ENCODE measurements around the gene GRM7.
"Not testable (repeated sequence)": the region's sequence is repeated elsewhere in the genome, so short reads cannot be mapped to it uniquely, and the experiment has no call there.

The GRM7 gene

DNA sequence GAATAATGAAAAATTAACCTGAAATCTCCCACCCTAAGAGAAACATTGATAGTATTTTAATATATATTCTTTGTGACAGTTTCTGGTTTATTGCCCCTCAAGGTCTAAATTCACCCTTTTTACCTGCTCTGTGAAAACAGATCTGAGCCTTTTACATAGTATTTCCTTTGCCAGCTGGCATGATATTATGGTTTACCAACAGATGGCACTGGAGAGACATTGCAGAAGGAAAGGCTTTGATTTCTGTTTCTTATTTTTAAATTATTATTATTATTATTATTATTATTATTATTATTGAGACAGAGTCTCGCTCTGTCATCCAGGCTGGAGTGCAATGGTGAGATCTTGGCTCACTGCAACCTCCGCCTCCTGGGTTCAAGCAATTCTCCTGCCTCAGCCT is 74.5 kb downstream of the GRM7 start:
- DNase-seq (ENCODE audit: low spot score); in situ Hi-C loops (cut with MboI; ENCODE audit: low pct_unique_long_range_greater_than_20kb, low sequenced_read_pairs, unreplicated experiment): not testable (repeated sequence)
- TF ChIP-seq CTCF (IDR thresholded peaks at IDR 0.05; ENCODE audit: extremely low read depth, insufficient read depth, missing control alignments), result peak; percentile 24

GRCh38 chr3:6935970-6936369 is 75.1 kb downstream of the GRM7 start:
- DNase-seq (ENCODE audit: low spot score), result no peak
- no peak for TF ChIP-seq CTCF (IDR thresholded peaks at IDR 0.05; ENCODE audit: extremely low read depth, insufficient read depth, missing control alignments)
- in situ Hi-C loops (cut with MboI; ENCODE audit: low pct_unique_long_range_greater_than_20kb, low sequenced_read_pairs, unreplicated experiment), result no loop called here

- DNase-seq (ENCODE audit: low spot score), result no peak
- in situ Hi-C loops (cut with MboI; ENCODE audit: low pct_unique_long_range_greater_than_20kb, low sequenced_read_pairs, unreplicated experiment), result no loop called here
- TF ChIP-seq CTCF (IDR thresholded peaks at IDR 0.05; ENCODE audit: extremely low read depth, insufficient read depth, missing control alignments), result no peak
Observed at GRCh38 chr3:6962801-6963200, 101.9 kb downstream of the GRM7 start.

- no peak for TF ChIP-seq CTCF (IDR thresholded peaks at IDR 0.05; ENCODE audit: extremely low read depth, insufficient read depth, missing control alignments)
- in situ Hi-C loops (cut with MboI; ENCODE audit: low pct_unique_long_range_greater_than_20kb, low sequenced_read_pairs, unreplicated experiment), result no loop called here
- DNase-seq (ENCODE audit: low spot score), result no peak
Observed at GRCh38 chr3:6965881-6966280, 105.0 kb downstream of the GRM7 start.

- TF ChIP-seq CTCF (IDR thresholded peaks at IDR 0.05; ENCODE audit: extremely low read depth, insufficient read depth, missing control alignments), result no peak
- DNase-seq (ENCODE audit: low spot score), result no peak
- in situ Hi-C loops (cut with MboI; ENCODE audit: low pct_unique_long_range_greater_than_20kb, low sequenced_read_pairs, unreplicated experiment), result no loop called here
Observed at GRCh38 chr3:6971933-6972332, 111.0 kb downstream of the GRM7 start.

- DNase-seq (ENCODE audit: low spot score), result no peak
- no peak for TF ChIP-seq CTCF (IDR thresholded peaks at IDR 0.05; ENCODE audit: extremely low read depth, insufficient read depth, missing control alignments)
- in situ Hi-C loops (cut with MboI; ENCODE audit: low pct_unique_long_range_greater_than_20kb, low sequenced_read_pairs, unreplicated experiment), result no loop called here
Observed at GRCh38 chr3:6985848-6986247, 124.9 kb downstream of the GRM7 start.
